K562 (cell line): ENCODE measurements around the gene NHLH2.

Source experiments
- ATF3 ChIP-seq, 2 experiments: fragments of 450-650 bp in 1 of 2; sonication (generic) in 1 of 2; formaldehyde crosslinking in 1 of 2; IDR thresholded peaks in 1 of 2; conservative IDR thresholded peaks in 1 of 2; 2 replicates each; pipeline versions ENCODE4 v1.6.1 to v1.8.1; 2016 to 2023; ENCODE audit warnings: mild to moderate bottlenecking in 2 of 2, moderate library complexity in 2 of 2, inconsistent platforms in 1 of 2, missing genetic modification reagents in 1 of 2
- CBX8 ChIP-seq: fragments of 200-600 bp; sonication (generic); IDR thresholded peaks from 2 replicates; pipeline ENCODE4 v1.6.1; 2012; ENCODE audit warnings: borderline replicate concordance, mixed run types, low read depth, mild to moderate bottlenecking, moderate library complexity, mixed read lengths, low read length, control low read depth, inconsistent platforms; ENCODE audit not compliant: poor library complexity, severe bottlenecking; ENCODE audit errors: extremely low read depth
- CREB5 ChIP-seq: fragments of 250-450 bp; sonication (Bioruptor Pico); IDR thresholded peaks from 2 replicates; pipeline ENCODE4 v1.5.0; 2020; ENCODE audit warnings: mild to moderate bottlenecking
- EGR1 ChIP-seq: fragments of 450-650 bp; conservative IDR thresholded peaks from 2 replicates; pipeline ENCODE4 v1.6.1; 2017; ENCODE audit warnings: mild to moderate bottlenecking
- POLR2A ChIP-seq: fragments of 450-650 bp; conservative IDR thresholded peaks from 2 replicates; pipeline ENCODE4 v1.6.1; 2016
- RNF2 ChIP-seq: sonication (generic); IDR thresholded peaks from 2 replicates; pipeline ENCODE4 v1.6.1; 2016
- TAF1 ChIP-seq: IDR thresholded peaks from 2 replicates; pipeline ENCODE4 v1.6.1; 2011; ENCODE audit warnings: mild to moderate bottlenecking, low read length, moderate library complexity; ENCODE audit not compliant: insufficient read depth, control insufficient read depth, severe bottlenecking; ENCODE audit errors: extremely low read depth
- ZBTB17 ChIP-seq: fragments of 450-650 bp; formaldehyde crosslinking; IDR thresholded peaks from 2 replicates; pipeline ENCODE4 v1.4.0; 2020; ENCODE audit warnings: mild to moderate bottlenecking

- TF ChIP-seq ATF3 (IDR thresholded peaks at IDR 0.05) = no peak
- no peak for TF ChIP-seq ATF3 (CRISPR knock-in tag; conservative IDR thresholded peaks at IDR 0.05)
- TF ChIP-seq RNF2 = no peak
- TF ChIP-seq EGR1 = no peak
- no peak for TF ChIP-seq TAF1
- TF ChIP-seq CBX8 = no peak
- no peak for TF ChIP-seq POLR2A
- no peak for TF ChIP-seq ZBTB17 (CRISPR knock-in tag)
- TF ChIP-seq CREB5 (CRISPR knock-in tag) = no peak
These were observed 34.0 kb upstream of the NHLH2 start for GRCh38 chr1:115874904-115875303.
